ACHN (cell line): ENCODE data around the gene TSSK1B.
"Not testable (repeated sequence)": the region's sequence is repeated elsewhere in the genome, so short reads cannot be mapped to it uniquely, and the experiment has no call there.

Source experiments
- DNase-seq: peaks from one replicate; pipeline ENCODE4 v3.0.0-alpha.2; 2015
- in situ Hi-C: cut with HindIII; loops from 2 replicates; pipeline ENCODE4 v1.10.0; 2017; ENCODE audit warnings: low sequenced_read_pairs, low pct_ligation_motif_present, low pct_unique_long_range_greater_than_20kb

The TSSK1B gene

GRCh38 chr5:113434889-113435288, at the start of gene TSSK1B:
TSS of gene TSSK1B (minus strand) at chr5:113434989. CDS start at chr5:113434839, 150 bp downstream.
- DNase-seq, result no peak
- in situ Hi-C loops, result no loop called here

- DNase-seq, result no peak
- in situ Hi-C loops, result no loop called here
Observed at GRCh38 chr5:113480243-113480642, 45.5 kb upstream of the TSSK1B start.

- no peak for DNase-seq
- in situ Hi-C loops, result no loop called here
Observed at GRCh38 chr5:113478691-113479090, 43.9 kb upstream of the TSSK1B start.

- in situ Hi-C loops, result no loop called here
Observed at GRCh38 chr5:113474100-113474728, 39.4 kb upstream of the TSSK1B start.

GRCh38 chr5:113463032-113463431, 28.2 kb upstream of the TSSK1B start:
- in situ Hi-C loops, result no loop called here
- no peak for DNase-seq

More at GRCh38 chr5:113474100-113474728, 39.4 kb upstream of the TSSK1B start:
- no peak for DNase-seq

- DNase-seq, in situ Hi-C loops: not testable (repeated sequence)
Observed at GRCh38 chr5:113457106-113457505, 22.3 kb upstream of the TSSK1B start.

GRCh38 chr5:113452941-113453340, 18.2 kb upstream of the TSSK1B start:
- in situ Hi-C loops, result no loop called here
- DNase-seq, result no peak

- DNase-seq, result no peak
- in situ Hi-C loops, result no loop called here
Observed at GRCh38 chr5:113451797-113452196, 17.0 kb upstream of the TSSK1B start.

- no peak for DNase-seq
- in situ Hi-C loops, result no loop called here
Observed at GRCh38 chr5:113450929-113451328, 16.1 kb upstream of the TSSK1B start.

GRCh38 chr5:113450462-113450861, 15.7 kb upstream of the TSSK1B start:
- no peak for DNase-seq
- in situ Hi-C loops, result no loop called here

GRCh38 chr5:113448252-113448651, 13.5 kb upstream of the TSSK1B start:
- in situ Hi-C loops, result no loop called here
- no peak for DNase-seq

GRCh38 chr5:113447498-113448050, 12.8 kb upstream of the TSSK1B start:
- in situ Hi-C loops, result no loop called here
- DNase-seq, result peak; percentile 2

GRCh38 chr5:113446358-113446927, 11.7 kb upstream of the TSSK1B start:
- in situ Hi-C loops, result no loop called here

GRCh38 chr5:113437111-113437510, 2.3 kb upstream of the TSSK1B start:
- in situ Hi-C loops, result no loop called here
- no peak for DNase-seq

More at GRCh38 chr5:113446358-113446927, 11.7 kb upstream of the TSSK1B start:
- DNase-seq, result no peak

GRCh38 chr5:113435575-113435974, 786 bp upstream of the TSSK1B start:
- DNase-seq, result no peak

GRCh38 chr5:113433862-113434612, 752 bp downstream of the TSSK1B start:
- in situ Hi-C loops, result no loop called here
- no peak for DNase-seq

More at GRCh38 chr5:113435575-113435974, 786 bp upstream of the TSSK1B start:
- in situ Hi-C loops, result no loop called here

- no peak for DNase-seq
Observed at GRCh38 chr5:113433071-113433470, 1.7 kb downstream of the TSSK1B start.

GRCh38 chr5:113427871-113428574, 6.8 kb downstream of the TSSK1B start:
- in situ Hi-C loops, result no loop called here
- DNase-seq, result no peak

More at GRCh38 chr5:113433071-113433470, 1.7 kb downstream of the TSSK1B start:
- in situ Hi-C loops, result no loop called here

- in situ Hi-C loops, result no loop called here
Observed at GRCh38 chr5:113425909-113426308, 8.9 kb downstream of the TSSK1B start.

More at GRCh38 chr5:113425909-113426308, 8.9 kb downstream of the TSSK1B start:
- no peak for DNase-seq
